Measurements from ENCODE around the gene CDK18. TPM values are rescaled to one million over a fixed set of nuclear protein-coding genes. Genes with fewer than 3 reads are reported as not detected.

CDK18 gene
- total and polyA plus RNA-seq, 12 donors, result 3.2 to 52.0 (median 18.2) TPM

DNA sequence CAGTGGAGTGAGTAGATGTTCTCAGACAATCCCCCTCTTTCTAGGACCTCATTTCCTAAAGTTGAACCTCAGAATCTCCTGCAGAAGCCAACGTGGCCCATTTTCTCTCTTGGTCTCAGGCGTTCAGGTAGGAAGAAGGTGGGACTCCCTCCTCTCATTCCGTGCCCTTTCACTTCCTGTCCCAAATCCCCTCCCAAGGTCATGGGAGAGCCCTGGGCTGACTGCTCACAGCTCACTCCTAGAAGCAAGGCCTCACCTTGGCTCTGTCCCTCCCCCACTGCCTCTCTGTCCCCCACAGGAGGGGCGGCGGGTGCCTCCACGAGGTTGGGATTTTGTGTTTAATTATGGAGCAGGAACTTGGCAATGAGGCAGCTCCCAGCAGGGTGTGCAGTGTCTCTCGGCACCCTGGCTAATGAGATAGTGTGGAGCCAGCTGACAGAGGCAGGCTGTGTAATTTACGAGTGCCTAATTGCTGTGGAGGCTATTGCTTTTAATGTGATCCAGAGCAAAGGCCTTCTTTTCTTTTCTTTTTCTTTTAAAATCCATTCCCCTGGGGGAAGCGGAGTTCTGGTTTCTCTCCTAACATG, 9.1 kb upstream of the CDK18 start:
- TF ChIP-seq, protein P1, sequence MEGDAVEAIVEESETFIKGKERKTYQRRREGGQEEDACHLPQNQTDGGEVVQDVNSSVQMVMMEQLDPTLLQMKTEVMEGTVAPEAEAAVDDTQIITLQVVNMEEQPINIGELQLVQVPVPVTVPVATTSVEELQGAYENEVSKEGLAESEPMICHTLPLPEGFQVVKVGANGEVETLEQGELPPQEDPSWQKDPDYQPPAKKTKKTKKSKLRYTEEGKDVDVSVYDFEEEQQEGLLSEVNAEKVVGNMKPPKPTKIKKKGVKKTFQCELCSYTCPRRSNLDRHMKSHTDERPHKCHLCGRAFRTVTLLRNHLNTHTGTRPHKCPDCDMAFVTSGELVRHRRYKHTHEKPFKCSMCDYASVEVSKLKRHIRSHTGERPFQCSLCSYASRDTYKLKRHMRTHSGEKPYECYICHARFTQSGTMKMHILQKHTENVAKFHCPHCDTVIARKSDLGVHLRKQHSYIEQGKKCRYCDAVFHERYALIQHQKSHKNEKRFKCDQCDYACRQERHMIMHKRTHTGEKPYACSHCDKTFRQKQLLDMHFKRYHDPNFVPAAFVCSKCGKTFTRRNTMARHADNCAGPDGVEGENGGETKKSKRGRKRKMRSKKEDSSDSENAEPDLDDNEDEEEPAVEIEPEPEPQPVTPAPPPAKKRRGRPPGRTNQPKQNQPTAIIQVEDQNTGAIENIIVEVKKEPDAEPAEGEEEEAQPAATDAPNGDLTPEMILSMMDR (IDR thresholded peaks at IDR 0.05), result no peak
- no peak for TF ChIP-seq POLR2A (IDR thresholded peaks at IDR 0.05)
- Histone ChIP-seq H3K27me3 (no peaks in the 10 kb centered on the region), H3K4me3 (no peak overlapping the region), H3K36me3 (replicated peaks in 1 of 2) (no peaks in the 10 kb centered on the region), H3K9me3 (replicated peaks in 1 of 3) (no peaks in the 10 kb centered on the region), H3K27ac (no peak overlapping the region), H3K4me1 (replicated peaks in 1 of 2) (peaks cover 0 to 11% of the 10 kb centered on the region in 2 donors)
- intact Hi-C loops (cut with DNase I), result loop anchor here in 1 of 2 donors (10.0 kb wide), 1 partner anchor 221 kb away; no protein-coding TSS in a partner anchor
- WGBS, 4 donors, result 58 to 69% (median 65%) methylated on average over 8 to 9 of the region's 9 CpGs
- DNase-seq, result no peak

DNA sequence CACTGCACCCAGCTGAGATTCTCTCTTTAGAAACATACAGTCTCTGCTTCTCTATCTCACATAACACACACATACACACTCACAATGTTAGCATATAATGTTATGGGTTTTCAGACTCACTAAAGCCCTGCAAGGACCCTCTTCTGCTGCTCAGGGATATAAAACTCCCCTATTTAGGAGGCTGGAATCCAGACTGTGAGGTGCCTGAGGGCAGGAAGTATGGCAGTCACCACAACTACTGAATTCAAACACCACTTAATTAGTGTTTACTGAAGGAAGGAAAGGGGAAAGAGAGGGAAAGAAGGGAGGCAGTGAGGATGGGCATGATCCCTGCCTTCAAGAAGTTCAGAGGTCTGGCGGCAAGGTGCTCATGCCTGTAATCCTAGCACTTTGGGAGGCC, 7.8 kb upstream of the CDK18 start:
- intact Hi-C loops (cut with DNase I), result loop anchor here in 1 of 2 donors (10.0 kb wide), 1 partner anchor 222 kb away; no protein-coding TSS in a partner anchor
- H3K9me3 ChIP-seq (replicated peaks in 1 of 3), result no peaks in the 10 kb centered on the region
- peaks cover 0 to 11% of the 10 kb centered on the region in 2 donors for H3K4me1 ChIP-seq (replicated peaks in 1 of 2)

DNA sequence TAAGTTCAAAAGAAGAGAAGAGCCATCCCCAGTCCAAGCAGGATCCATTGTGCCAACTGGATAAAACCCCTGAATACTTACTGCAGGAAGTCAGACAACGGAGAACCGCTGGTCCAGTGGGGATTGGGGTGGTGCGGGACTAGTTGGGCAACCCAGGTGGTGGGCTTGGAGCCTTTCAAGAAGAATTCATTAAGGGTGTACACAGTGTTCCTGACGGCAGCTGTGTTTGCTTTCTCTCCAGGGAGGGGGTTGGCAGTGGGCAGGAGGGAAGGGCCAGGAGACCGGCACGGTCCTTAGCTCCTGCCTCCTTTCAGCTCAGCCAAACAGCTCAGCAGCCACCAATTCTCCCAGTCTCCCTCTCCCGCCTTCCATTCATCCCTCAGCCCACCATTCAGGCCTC, 7.1 kb upstream of the CDK18 start:
- Histone ChIP-seq H3K9me3 (replicated peaks in 1 of 3) (no peaks in the 10 kb centered on the region), H3K4me1 (replicated peaks in 1 of 2) (peaks cover 0 to 11% of the 10 kb centered on the region in 2 donors), H3K36me3 (replicated peaks in 1 of 2) (no peaks in the 10 kb centered on the region), H3K4me3 (no peak overlapping the region), H3K27me3 (no peaks in the 10 kb centered on the region), H3K27ac (no peak overlapping the region)
- DNase-seq, result no peak
- TF ChIP-seq, protein P1 (IDR thresholded peaks at IDR 0.05), result no peak
- no peak for TF ChIP-seq POLR2A (IDR thresholded peaks at IDR 0.05)
- intact Hi-C loops (cut with DNase I), result loop anchor here in 1 of 2 donors (10.0 kb wide), 1 partner anchor 223 kb away; no protein-coding TSS in a partner anchor
- 78 to 96% (median 89%) methylated on average over 7 of the region's 7 CpGs for WGBS, 4 donors

More for the DNA sequence above, 7.8 kb upstream of the CDK18 start:
- TF ChIP-seq POLR2A (IDR thresholded peaks at IDR 0.05), result no peak
- TF ChIP-seq, protein P1 (IDR thresholded peaks at IDR 0.05), result no peak
- H3K27ac ChIP-seq, result no peak overlapping the region
- H3K27me3 ChIP-seq, result no peaks in the 10 kb centered on the region
- 83 to 100% (median 100%) methylated on average over 1 of the region's 1 CpG for WGBS, 4 donors
- no peak for DNase-seq
- H3K4me3 ChIP-seq, result no peak overlapping the region
- H3K36me3 ChIP-seq (replicated peaks in 1 of 2), result no peaks in the 10 kb centered on the region

DNA sequence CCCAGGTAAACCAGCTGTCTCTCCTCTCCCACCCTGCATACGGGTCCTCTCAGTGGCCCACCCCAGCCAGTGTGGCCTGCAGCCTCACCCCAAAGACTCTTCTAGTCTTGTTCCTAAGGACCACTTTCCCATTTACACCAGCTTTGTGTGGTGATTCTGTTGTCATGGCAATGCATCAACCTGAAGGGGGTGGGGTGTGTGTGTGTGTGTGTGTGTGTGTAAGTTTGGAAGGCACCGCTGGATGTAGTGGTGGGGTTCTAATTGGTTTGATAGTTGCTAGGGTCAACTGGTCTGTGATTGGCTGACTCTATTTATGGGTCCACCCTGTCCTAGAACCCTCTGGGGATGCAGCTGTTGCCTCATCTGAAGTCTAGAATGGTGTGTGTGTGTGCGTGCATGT, 4.7 kb upstream of the CDK18 start:
- Histone ChIP-seq H3K4me1 (replicated peaks in 1 of 2) (peaks cover under 1 to 4% of the 10 kb centered on the region in 2 donors), H3K36me3 (replicated peaks in 1 of 2) (no peaks in the 10 kb centered on the region), H3K27me3 (no peaks in the 10 kb centered on the region), H3K27ac (no peak overlapping the region), H3K9me3 (replicated peaks in 1 of 3) (no peaks in the 10 kb centered on the region), H3K4me3 (no peak overlapping the region)
- 67 to 86% (median 75%) methylated on average over 3 of the region's 3 CpGs for WGBS, 4 donors
- intact Hi-C loops (cut with DNase I), result loop anchor here in 1 of 2 donors (10.0 kb wide), 1 partner anchor 225 kb away; no protein-coding TSS in a partner anchor
- DNase-seq, result no peak
- no peak for TF ChIP-seq POLR2A (IDR thresholded peaks at IDR 0.05)
- TF ChIP-seq, protein P1 (IDR thresholded peaks at IDR 0.05), result no peak

Measured in adrenal gland (tissue), 12 donors.